Uterus (tissue), 2 donors: ENCODE results near the gene RNF217.

Experiments
- CTCF ChIP-seq, 4 experiments: fragments of 200-600 bp in 2 of 4; fragments of 450-650 bp in 2 of 4; sonication (generic) in 2 of 4; IDR thresholded peaks; one replicate each; pipeline ENCODE4 v1.5.1; 2016 to 2019; ENCODE audit warnings: antibody characterized with exemption in 4 of 4, mild to moderate bottlenecking in 2 of 4, moderate library complexity in 1 of 4
- POLR2A ChIP-seq, 2 donors: fragments of 450-650 bp; IDR thresholded peaks; one replicate each; pipeline ENCODE4 v1.6.1; 2016; ENCODE audit warnings: antibody characterized with exemption in 2 of 2, mild to moderate bottlenecking in 1 of 2, moderate library complexity in 1 of 2

DNA sequence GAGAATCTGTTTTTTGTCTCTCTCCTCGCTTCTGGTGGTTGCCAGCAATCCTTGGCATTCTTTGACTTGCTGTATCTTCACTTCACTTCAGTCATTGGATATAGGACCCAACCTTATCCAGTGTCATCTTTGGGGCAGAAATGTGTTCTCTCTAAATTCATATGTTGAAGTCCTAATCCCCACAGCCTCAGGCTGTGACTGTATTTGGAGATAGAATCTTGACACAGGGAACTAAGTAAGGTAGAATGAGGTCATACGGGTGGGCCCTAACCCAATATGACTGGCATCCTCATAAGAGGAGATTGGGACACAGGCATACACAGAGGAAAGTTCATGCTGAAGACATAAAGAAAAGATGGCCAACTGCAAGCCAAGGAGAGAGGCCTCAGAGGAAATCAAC, 139.4 kb downstream of the RNF217 start:
- TF ChIP-seq CTCF (IDR thresholded peaks at IDR 0.05): no peak
- no peak for TF ChIP-seq POLR2A (IDR thresholded peaks at IDR 0.05)
